GM12878 (cell line): ENCODE data around the gene MMP20. TPM values are rescaled to one million over a fixed set of nuclear protein-coding genes. Genes with fewer than 3 reads are reported as not detected.

Experiments
- ATAC-seq: fragments of 200-7000 bp; cut with Tn5 transposase; 3 replicates; pipeline ENCODE4 v1.9.1; 2020; ENCODE audit warnings: mild to moderate bottlenecking, moderate library complexity
- BruUV-seq: library from RNA; stranded (reverse); fragments of 400-500 nt; replicated peaks from 2 replicates; lab custom pipeline; 2021; lab: Mats Ljungman, UMichigan
- CTCF ChIA-PET: fragments of 300-600 bp; sonication (Branson Sonifier 250); formaldehyde crosslinking; extraction: SDS; loops from one replicate; lab custom pipeline; 2021; ENCODE audit warnings: inconsistent platforms; lab: Yijun Ruan, JAX
- POLR2A ChIA-PET: fragments of 350-600 bp; formaldehyde crosslinking; extraction: SDS; loops from one replicate; lab custom pipeline; 2021; ENCODE audit warnings: inconsistent platforms; lab: Charles Lee
- RAD21 ChIA-PET: fragments of 300-600 bp; sonication (Branson Sonifier 250); formaldehyde crosslinking; loops from one replicate; lab custom pipeline; 2023; ENCODE audit warnings: antibody characterized with exemption; ENCODE audit not compliant: unreplicated experiment; lab: Charles Lee
- SMC1A ChIA-PET: fragments of 300-600 bp; sonication (Branson Sonifier 250); formaldehyde crosslinking; loops from one replicate; lab custom pipeline; 2023; ENCODE audit not compliant: unreplicated experiment, uncharacterized antibody; lab: Charles Lee
- DNase-seq: peaks from one replicate; pipeline ENCODE4 v3.0.0-alpha.2; 2011; ENCODE audit warnings: low read depth, low spot score
- FAIRE-seq: peaks from 3 replicates; lab custom pipeline; 2011; peaks lifted over from hg19 to GRCh38; lab: Jason Lieb, UNC
- H2AFZ ChIP-seq: 2 replicates; pipeline ENCODE4 v1.6.0; 2011; ENCODE audit warnings: low read depth, low read length, control low read depth; ENCODE audit not compliant: control insufficient read depth
- H3K27ac ChIP-seq: 2 replicates; pipeline ENCODE4 v1.5.1; 2011; ENCODE audit warnings: control low read depth; ENCODE audit not compliant: control insufficient read depth, insufficient read depth
- H3K27me3 ChIP-seq, 2 experiments: replicated peaks in 1 of 2; 2 replicates each; pipeline versions ENCODE4 v1.6.0 to v1.6.1; 2011; ENCODE audit warnings: low read length in 1 of 2; ENCODE audit not compliant: control insufficient read depth in 2 of 2, insufficient read depth in 2 of 2
- H3K36me3 ChIP-seq, 2 experiments: 2 replicates each; pipeline ENCODE4 v1.5.1; 2011; ENCODE audit warnings: low read length in 1 of 2; ENCODE audit not compliant: control insufficient read depth in 2 of 2, insufficient read depth in 2 of 2
- H3K4me1 ChIP-seq: 2 replicates; pipeline ENCODE4 v1.6.1; 2011; ENCODE audit warnings: mild to moderate bottlenecking, low read length, moderate library complexity, mixed read lengths; ENCODE audit not compliant: control insufficient read depth, insufficient read depth
- H3K4me2 ChIP-seq: 2 replicates; pipeline ENCODE4 v1.6.0; 2011; ENCODE audit warnings: control low read depth; ENCODE audit not compliant: control insufficient read depth, insufficient read depth
- H3K4me3 ChIP-seq: fragments of 200-600 bp; sonication (generic); 2 replicates; pipeline ENCODE4 v1.5.1; 2016
- H3K79me2 ChIP-seq: 2 replicates; pipeline ENCODE4 v1.6.0; 2011; ENCODE audit warnings: low read length; ENCODE audit not compliant: control insufficient read depth, insufficient read depth
- H3K9ac ChIP-seq: 2 replicates; pipeline ENCODE4 v1.8.0; 2011; ENCODE audit warnings: low read length, control low read depth, mixed read lengths; ENCODE audit not compliant: control insufficient read depth, insufficient read depth
- H3K9me3 ChIP-seq: replicated peaks from 3 replicates; pipeline ENCODE4 v1.5.1; 2011; ENCODE audit warnings: mild to moderate bottlenecking, low read length; ENCODE audit not compliant: control insufficient read depth, insufficient read depth
- H4K20me1 ChIP-seq: 2 replicates; pipeline ENCODE4 v1.6.0; 2011; ENCODE audit not compliant: control insufficient read depth, insufficient read depth
- ATF2 ChIP-seq: IDR thresholded peaks from 2 replicates; pipeline ENCODE4 v1.6.1; 2012; ENCODE audit warnings: low read length, inconsistent platforms
- CREB1 ChIP-seq: IDR thresholded peaks from 2 replicates; pipeline ENCODE4 v1.6.1; 2012; ENCODE audit warnings: low read depth, mild to moderate bottlenecking, inconsistent platforms
- ETV6 ChIP-seq, 2 experiments: fragments of 450-650 bp in 1 of 2; IDR thresholded peaks in 1 of 2; conservative IDR thresholded peaks in 1 of 2; 2 replicates each; pipeline ENCODE4 v1.6.1; 2014; ENCODE audit warnings: antibody characterized with exemption in 1 of 2, borderline replicate concordance in 1 of 2, low read depth in 1 of 2, mild to moderate bottlenecking in 1 of 2, moderate library complexity in 1 of 2
- FOXM1 ChIP-seq: IDR thresholded peaks from 2 replicates; pipeline ENCODE4 v1.6.1; 2012; ENCODE audit warnings: low read depth, mild to moderate bottlenecking, inconsistent platforms, low read length, moderate library complexity
- MEF2B ChIP-seq: fragments of 450-650 bp; IDR thresholded peaks from 2 replicates; pipeline ENCODE4 v1.6.1; 2018; ENCODE audit warnings: mild to moderate bottlenecking, moderate library complexity; ENCODE audit not compliant: partially characterized antibody, poor library complexity, severe bottlenecking
- MXI1 ChIP-seq: fragments of 150-350 bp; IDR thresholded peaks from 2 replicates; pipeline ENCODE4 v1.6.1; 2011; ENCODE audit warnings: low read depth, mild to moderate bottlenecking, inconsistent platforms, low read length, improper control_type of control experiment
- NFIC ChIP-seq: IDR thresholded peaks from 2 replicates; pipeline ENCODE4 v1.6.1; 2012; ENCODE audit warnings: low read depth, mild to moderate bottlenecking, inconsistent platforms, low read length, moderate library complexity
- NKRF ChIP-seq: fragments of 450-650 bp; conservative IDR thresholded peaks from 2 replicates; pipeline ENCODE4 v1.6.1; 2017; ENCODE audit warnings: mild to moderate bottlenecking, moderate library complexity
- NRF1 ChIP-seq: conservative IDR thresholded peaks from 2 replicates; pipeline ENCODE4 v1.6.1; 2011; ENCODE audit warnings: mild to moderate bottlenecking, low read depth, low read length, improper control_type of control experiment
- PRDM15 ChIP-seq: fragments of 450-650 bp; formaldehyde crosslinking; IDR thresholded peaks from 2 replicates; pipeline ENCODE4 v1.4.0; 2020; ENCODE audit warnings: mild to moderate bottlenecking, moderate library complexity
- RBBP5 ChIP-seq: fragments of 200-600 bp; sonication (generic); conservative IDR thresholded peaks from 2 replicates; pipeline ENCODE4 v1.6.1; 2016
- ZNF384 ChIP-seq: IDR thresholded peaks from 2 replicates; pipeline ENCODE4 v1.6.1; 2012; ENCODE audit warnings: low read depth, mild to moderate bottlenecking, low read length, improper control_type of control experiment, borderline replicate concordance
- WGBS: methylation state at CpG from one replicate; pipeline ENCODE4 v1.1.6; 2016; ENCODE audit warnings: low lambda C conversion rate; ENCODE audit not compliant: insufficient replicate concordance, insufficient coverage; ENCODE audit errors: missing lambda C conversion rate; 5-methylcytosine and 5-hydroxymethylcytosine counted together
- in situ Hi-C: fragments of 300-500 bp; cut with MboI; formaldehyde crosslinking; loops from 9 replicates; pipeline ENCODE4 v1.14.3; 2018; ENCODE audit warnings: mixed read lengths
- intact Hi-C: fragments of 100-400 bp; cut with micrococcal nuclease; formaldehyde crosslinking; loops from one replicate; pipeline ENCODE4 v1.14.2; 2022; ENCODE audit not compliant: unreplicated experiment
- polyA plus RNA-seq, 11 experiments: library from polyadenylated mRNA; depleted of rRNA in 4 of 11; unstranded in 6 of 11; stranded (reverse) in 5 of 11; fragments of >200 nt; fragmentation: Nextera tagmentation in 4 of 11; fragmentation: Illumina TruSeq in 1 of 11; extraction: Ambion mirVana in 4 of 11; extraction: Trizol in 1 of 11; gene quantifications; 1 replicate in 1 of 11; 2 replicates in 10 of 11; pipeline versions ENCODE4 v1.2.1 to v1.2.3, GENCODE V29; 2011 to 2016; ENCODE audit warnings: inconsistent platforms in 2 of 11, missing spikeins in 2 of 11, low read depth in 1 of 11
- total RNA-seq, 4 experiments: library from RNA; depleted of rRNA in 3 of 4; stranded (reverse); fragments of >200 nt in 3 of 4; fragmentation: Illumina TruSeq in 1 of 4; extraction: Trizol in 1 of 4; gene quantifications; 2 replicates each; pipeline versions ENCODE4 v1.2.1 to v1.2.3, GENCODE V29; 2013 to 2021
- TF ChIP-seq, protein P1 (sequence below): IDR thresholded peaks from 2 replicates; pipeline ENCODE4 v1.6.1; 2012; ENCODE audit warnings: low read depth, low read length, improper control_type of control experiment

The MMP20 gene
- total and polyA plus RNA-seq, 10 of the 15 experiments (the other 5 are each of a cell fraction or from before 2014, with no cell fraction given) = 0.10 to 0.57 (median 0.19) TPM; not detected in 2

DNA sequence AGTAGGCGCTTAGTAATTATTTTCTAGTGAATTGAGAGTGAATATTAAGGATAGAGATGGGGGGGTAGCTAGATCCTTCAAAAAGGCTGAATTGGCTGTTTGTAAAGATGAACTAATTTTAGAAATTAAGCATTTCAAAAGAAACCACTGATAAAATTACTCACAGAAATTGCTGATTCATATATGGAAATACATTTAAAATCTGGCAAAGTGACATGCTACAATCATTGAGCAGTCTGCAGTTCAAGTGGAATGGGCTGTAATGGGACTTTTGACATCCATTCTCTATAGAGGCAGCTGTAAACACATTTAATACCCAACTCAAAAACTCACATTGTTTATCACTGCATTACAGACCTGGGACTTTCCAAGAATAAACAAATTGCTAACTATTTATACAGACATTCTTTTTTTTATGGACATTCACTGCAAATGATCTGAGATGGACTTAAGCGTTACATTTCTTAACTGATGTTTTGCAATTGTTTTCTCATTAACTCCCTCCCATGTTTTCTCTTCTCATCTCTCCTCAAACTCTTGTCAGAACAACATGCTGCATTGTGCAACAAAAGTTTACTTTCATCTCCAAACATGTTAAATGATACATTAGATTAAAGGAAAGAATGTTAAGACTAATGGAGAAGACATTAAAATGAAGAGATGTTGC is 52.4 kb downstream of the MMP20 start (continued):
- peak; percentile 86 for TF ChIP-seq NFIC
- peak; percentile 47; the same call in 1 of the 2 replicates for TF ChIP-seq ATF2
- peak; percentile 11 for TF ChIP-seq MEF2B
- no peak for TF ChIP-seq NKRF
- TF ChIP-seq, all 136 proteins: peak for 7

GRCh38 chr11:102568851-102569250 is 56.3 kb downstream of the MMP20 start:
- FAIRE-seq = no peak
- SMC1A ChIA-PET = interaction anchor here (1.0 to 17.3 kb wide), 3 partner anchors 9 to 15 kb away, joined by 4 to 322 read pairs (median 21); no protein-coding TSS in a partner anchor
- WGBS = 67% methylated on average over 3 of the region's 3 CpGs
- CTCF ChIA-PET = interaction anchor here (1.0 kb wide), 1 partner anchor 23 kb away, joined by 5 read pairs; no protein-coding TSS in a partner anchor
- DNase-seq = no peak
- Histone ChIP-seq H3K9ac (no peak overlapping the region), H3K4me2 (no peak overlapping the region), H2AFZ (no peak overlapping the region), H3K27ac (no peak overlapping the region), H3K4me1 (peaks cover 5% of the 10 kb centered on the region), H3K79me2 (no peaks in the 10 kb centered on the region), H3K36me3 (no peaks in the 10 kb centered on the region), H4K20me1 (no peaks in the 10 kb centered on the region), H3K4me3 (no peak overlapping the region), H3K27me3 (no peaks in the 10 kb centered on the region), H3K9me3 (peaks cover 23% of the 10 kb centered on the region)
- no TSS peak for BruUV-seq
- POLR2A ChIA-PET = no interaction called here
- RAD21 ChIA-PET = interaction anchor here (1.7 kb wide), 1 partner anchor 14 kb away, joined by 4 read pairs; no protein-coding TSS in a partner anchor
- intact Hi-C loops = no loop called here
- in situ Hi-C loops = no loop called here
- no peak for ATAC-seq
- TF ChIP-seq ETV6 (conservative IDR thresholded peaks at IDR 0.05 in 1 of 2, IDR thresholded peaks at IDR 0.05 in 1 of 2; ENCODE audit: borderline replicate concordance in 1 of 2, low read depth in 1 of 2) = no peak
- TF ChIP-seq CREB1 = no peak
- TF ChIP-seq ZNF384 = no peak
- TF ChIP-seq MXI1 = no peak
- TF ChIP-seq RBBP5 = no peak
- TF ChIP-seq, protein P1, sequence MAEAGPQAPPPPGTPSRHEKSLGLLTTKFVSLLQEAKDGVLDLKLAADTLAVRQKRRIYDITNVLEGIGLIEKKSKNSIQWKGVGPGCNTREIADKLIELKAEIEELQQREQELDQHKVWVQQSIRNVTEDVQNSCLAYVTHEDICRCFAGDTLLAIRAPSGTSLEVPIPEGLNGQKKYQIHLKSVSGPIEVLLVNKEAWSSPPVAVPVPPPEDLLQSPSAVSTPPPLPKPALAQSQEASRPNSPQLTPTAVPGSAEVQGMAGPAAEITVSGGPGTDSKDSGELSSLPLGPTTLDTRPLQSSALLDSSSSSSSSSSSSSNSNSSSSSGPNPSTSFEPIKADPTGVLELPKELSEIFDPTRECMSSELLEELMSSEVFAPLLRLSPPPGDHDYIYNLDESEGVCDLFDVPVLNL = no peak
- no peak for TF ChIP-seq NRF1
- no peak for TF ChIP-seq PRDM15 (CRISPR knock-in tag)
- TF ChIP-seq FOXM1 = no peak
